BLaER1 treated with 17β-estradiol and CSF1 and Interleukin-3, amounts not matched to agents 10 nM and 100 nM (cell line): ENCODE data around the gene SMOC2.
"Not testable (repeated sequence)": the region's sequence is repeated elsewhere in the genome, so short reads cannot be mapped to it uniquely, and the experiment has no call there.

ENCODE experiments used
- H3K27ac ChIP-seq, 11 experiments: shearing (Covaris generic); formaldehyde crosslinking; 2 replicates each; pipeline ENCODE4 v1.8.1; 2022
- H3K27me3 ChIP-seq, 11 experiments: shearing (Covaris generic); formaldehyde crosslinking; 2 replicates each; pipeline ENCODE4 v1.8.1; 2022
- H3K36me3 ChIP-seq, 11 experiments: shearing (Covaris generic); formaldehyde crosslinking; 2 replicates each; pipeline ENCODE4 v1.8.1; 2022
- H3K4me1 ChIP-seq, 10 experiments: shearing (Covaris generic); formaldehyde crosslinking; 2 replicates each; pipeline ENCODE4 v1.8.1; 2022
- H3K4me2 ChIP-seq, 11 experiments: shearing (Covaris generic); formaldehyde crosslinking; 2 replicates each; pipeline ENCODE4 v1.8.1; 2022
- H3K4me3 ChIP-seq, 10 experiments: shearing (Covaris generic); formaldehyde crosslinking; 2 replicates each; pipeline ENCODE4 v1.8.1; 2022
- H3K9ac ChIP-seq, 11 experiments: shearing (Covaris generic); formaldehyde crosslinking; 2 replicates each; pipeline ENCODE4 v1.8.1; 2022
- H3K9me3 ChIP-seq, 11 experiments: shearing (Covaris generic); formaldehyde crosslinking; replicated peaks in 1 of 11; 2 replicates each; pipeline ENCODE4 v1.8.1; 2022
- H4K20me1 ChIP-seq, 11 experiments: shearing (Covaris generic); formaldehyde crosslinking; 2 replicates each; pipeline ENCODE4 v1.8.1; 2022
- Cebpa-rat ChIP-seq, 11 experiments: shearing (Covaris generic); IDR thresholded peaks; 2 replicates each; pipeline ENCODE4 v1.8.1; 2022

The SMOC2 gene

GRCh38 chr6:168671028-168671862, 230.3 kb downstream of the SMOC2 start:
- H3K27me3 ChIP-seq: no peaks in the 10 kb centered on the region
- TF ChIP-seq Cebpa-rat (IDR thresholded peaks at IDR 0.05): no peak
- no peak overlapping the region for H3K27ac ChIP-seq
- H3K4me1 ChIP-seq: no peaks in the 10 kb centered on the region
- H3K36me3 ChIP-seq: no peaks in the 10 kb centered on the region
- H3K4me3 ChIP-seq: no peak overlapping the region
- H3K9ac ChIP-seq: no peak overlapping the region
- no peaks in the 10 kb centered on the region for H4K20me1 ChIP-seq
- no peaks in the 10 kb centered on the region for H3K9me3 ChIP-seq
- H3K4me2 ChIP-seq: no peak overlapping the region

GRCh38 chr6:168671863-168672546, 231.0 kb downstream of the SMOC2 start:
- Histone ChIP-seq H3K4me1 (no peaks in the 10 kb centered on the region), H3K4me3 (no peak overlapping the region), H3K4me2 (no peak overlapping the region), H3K9ac (no peak overlapping the region), H3K27me3 (no peaks in the 10 kb centered on the region), H3K9me3 (no peaks in the 10 kb centered on the region), H3K36me3 (no peaks in the 10 kb centered on the region), H4K20me1 (no peaks in the 10 kb centered on the region), H3K27ac (no peak overlapping the region)
- no peak for TF ChIP-seq Cebpa-rat (IDR thresholded peaks at IDR 0.05)

- no peak for TF ChIP-seq Cebpa-rat (IDR thresholded peaks at IDR 0.05)
- Histone ChIP-seq H3K4me2 (no peak overlapping the region), H4K20me1 (no peaks in the 10 kb centered on the region), H3K4me1 (no peaks in the 10 kb centered on the region), H3K9me3 (no peaks in the 10 kb centered on the region), H3K9ac (no peak overlapping the region), H3K27me3 (no peaks in the 10 kb centered on the region), H3K27ac (no peak overlapping the region), H3K36me3 (no peaks in the 10 kb centered on the region), H3K4me3 (no peak overlapping the region)
These were observed 233.6 kb downstream of the SMOC2 start for GRCh38 chr6:168674595-168674994.

- Histone ChIP-seq H3K4me1 (no peaks in the 10 kb centered on the region), H3K27ac (no peak overlapping the region)
- TF ChIP-seq Cebpa-rat (IDR thresholded peaks at IDR 0.05): no peak
These were observed 234.4 kb downstream of the SMOC2 start for GRCh38 chr6:168675375-168675774.

GRCh38 chr6:168675933-168676551, 235.1 kb downstream of the SMOC2 start:
- Histone ChIP-seq H3K4me2 (no peak overlapping the region), H3K4me1 (no peaks in the 10 kb centered on the region), H3K27ac (no peak overlapping the region), H3K9ac (no peak overlapping the region), H3K27me3 (no peaks in the 10 kb centered on the region), H3K4me3 (no peak overlapping the region), H3K36me3 (no peaks in the 10 kb centered on the region), H4K20me1 (no peaks in the 10 kb centered on the region), H3K9me3 (no peaks in the 10 kb centered on the region)
- no peak for TF ChIP-seq Cebpa-rat (IDR thresholded peaks at IDR 0.05)

More at GRCh38 chr6:168675375-168675774, 234.4 kb downstream of the SMOC2 start:
- H3K4me3 ChIP-seq: no peak overlapping the region
- no peak overlapping the region for H3K4me2 ChIP-seq
- H3K9ac ChIP-seq: no peak overlapping the region
- H3K36me3 ChIP-seq: no peaks in the 10 kb centered on the region
- no peaks in the 10 kb centered on the region for H3K9me3 ChIP-seq
- no peaks in the 10 kb centered on the region for H4K20me1 ChIP-seq
- H3K27me3 ChIP-seq: no peaks in the 10 kb centered on the region

GRCh38 chr6:168676552-168677322, 235.8 kb downstream of the SMOC2 start:
- H4K20me1 ChIP-seq: no peaks in the 10 kb centered on the region
- no peak overlapping the region for H3K27ac ChIP-seq
- H3K9ac ChIP-seq: no peak overlapping the region
- TF ChIP-seq Cebpa-rat (IDR thresholded peaks at IDR 0.05): no peak
- no peaks in the 10 kb centered on the region for H3K27me3 ChIP-seq
- no peaks in the 10 kb centered on the region for H3K9me3 ChIP-seq
- H3K4me2 ChIP-seq: no peak overlapping the region
- no peaks in the 10 kb centered on the region for H3K4me1 ChIP-seq
- no peaks in the 10 kb centered on the region for H3K36me3 ChIP-seq
- no peak overlapping the region for H3K4me3 ChIP-seq

GRCh38 chr6:168677323-168677781, 236.4 kb downstream of the SMOC2 start:
- H3K9me3 ChIP-seq, H3K27me3 ChIP-seq, H3K4me3 ChIP-seq, H3K27ac ChIP-seq, H3K9ac ChIP-seq, H4K20me1 ChIP-seq, H3K4me1 ChIP-seq, H3K4me2 ChIP-seq, H3K36me3 ChIP-seq: not testable (repeated sequence)

GRCh38 chr6:168678077-168678476, 237.1 kb downstream of the SMOC2 start:
- Histone ChIP-seq H3K4me2 (no peak overlapping the region), H3K4me1 (no peaks in the 10 kb centered on the region), H3K27ac (no peak overlapping the region), H3K27me3 (no peaks in the 10 kb centered on the region), H3K9ac (no peak overlapping the region), H4K20me1 (no peaks in the 10 kb centered on the region), H3K9me3 (no peaks in the 10 kb centered on the region), H3K4me3 (no peak overlapping the region), H3K36me3 (no peaks in the 10 kb centered on the region)
- no peak for TF ChIP-seq Cebpa-rat (IDR thresholded peaks at IDR 0.05)

- Histone ChIP-seq H4K20me1 (no peaks in the 10 kb centered on the region), H3K9me3 (no peaks in the 10 kb centered on the region), H3K36me3 (no peaks in the 10 kb centered on the region), H3K9ac (no peak overlapping the region), H3K4me2 (no peak overlapping the region), H3K4me3 (no peak overlapping the region), H3K4me1 (no peaks in the 10 kb centered on the region), H3K27me3 (no peaks in the 10 kb centered on the region), H3K27ac (no peak overlapping the region)
- no peak for TF ChIP-seq Cebpa-rat (IDR thresholded peaks at IDR 0.05)
These were observed 237.6 kb downstream of the SMOC2 start for GRCh38 chr6:168678588-168678987.
